Stimulated activated CD8-positive, alpha-beta memory T cell treated with anti-CD3 and anti-CD28 coated beads, Interleukin-4, amount 100 ng/mL, for 24 hours (primary cell): ENCODE data around the gene TYROBP.
A peak's percentile ranks its signal among the peaks of the same experiment; 100 is the strongest.
"Not testable (repeated sequence)": the region's sequence is repeated elsewhere in the genome, so short reads cannot be mapped to it uniquely, and the experiment has no call there.

Source experiments
- DNase-seq: peaks from one replicate; pipeline ENCODE4 v3.0.0-alpha.2; 2020; ENCODE audit warnings: low read depth

Gene TYROBP

DNA sequence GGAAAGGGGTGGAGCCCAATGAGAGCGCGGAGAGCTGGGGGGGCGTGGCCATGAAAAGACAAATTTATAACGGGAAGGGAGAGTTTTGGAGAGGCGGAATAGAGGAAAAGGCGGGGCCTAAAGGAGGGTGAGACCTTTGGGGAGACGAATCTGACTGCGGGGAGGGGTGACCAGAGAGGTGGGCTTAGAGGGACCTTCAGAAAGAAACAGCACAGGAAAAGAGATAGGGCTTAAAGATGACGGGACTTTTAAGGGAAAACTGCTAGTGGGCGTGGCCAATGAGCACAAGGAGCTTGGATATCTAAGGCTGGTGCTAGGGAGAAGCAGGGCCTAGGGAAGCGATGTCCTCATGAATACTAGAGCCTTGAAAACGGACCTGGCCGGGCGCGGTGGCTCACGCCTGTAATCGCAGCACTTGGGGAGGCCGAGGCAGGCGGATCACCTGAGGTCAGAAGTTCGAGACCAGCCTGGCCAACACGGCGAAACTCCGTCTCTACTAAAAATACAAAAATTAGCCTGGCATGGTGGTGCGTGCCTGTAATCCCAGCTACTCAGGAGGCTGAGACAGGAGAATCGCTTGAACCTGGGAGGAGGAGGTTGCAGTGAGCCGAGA lies 37.9 kb downstream of the TYROBP start:
- not testable (repeated sequence) for DNase-seq

- DNase-seq, result peak; percentile 73
Measured at GRCh38 chr19:35869327-35870123, 38.6 kb downstream of the TYROBP start.

DNA sequence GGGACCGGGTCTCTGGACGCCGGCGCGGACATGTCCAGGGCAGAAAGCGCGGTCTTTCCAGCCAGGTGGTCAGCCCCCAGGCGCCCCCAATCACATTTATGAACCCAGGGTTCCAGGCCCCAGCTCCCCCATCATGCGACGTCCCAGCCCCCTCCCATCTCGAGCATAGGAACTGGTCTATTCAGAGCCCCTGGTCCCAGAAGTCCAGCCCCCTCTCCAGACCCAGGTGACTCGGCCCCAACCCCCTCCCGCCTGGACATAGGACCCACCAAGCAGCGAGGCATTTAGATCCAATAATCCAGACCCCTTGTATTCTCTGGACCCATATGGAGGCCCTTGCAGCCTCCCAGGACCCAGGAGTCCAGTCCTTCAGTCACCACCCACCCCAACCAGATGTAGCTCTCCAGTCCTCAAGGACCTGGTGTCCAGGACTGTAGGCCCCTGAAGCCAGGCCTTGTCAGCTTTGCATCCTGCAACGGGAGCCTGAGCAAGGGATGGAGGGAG lies 39.2 kb downstream of the TYROBP start:
- DNase-seq, result no peak

GRCh38 chr19:35868172-35868822 lies 39.8 kb downstream of the TYROBP start, which contains the start of gene APLP1:
Gene APLP1 (plus strand): TSS chr19:35868574. CDS start chr19:35868637, 63 bp downstream.
- peak; percentile 67 for DNase-seq

DNA sequence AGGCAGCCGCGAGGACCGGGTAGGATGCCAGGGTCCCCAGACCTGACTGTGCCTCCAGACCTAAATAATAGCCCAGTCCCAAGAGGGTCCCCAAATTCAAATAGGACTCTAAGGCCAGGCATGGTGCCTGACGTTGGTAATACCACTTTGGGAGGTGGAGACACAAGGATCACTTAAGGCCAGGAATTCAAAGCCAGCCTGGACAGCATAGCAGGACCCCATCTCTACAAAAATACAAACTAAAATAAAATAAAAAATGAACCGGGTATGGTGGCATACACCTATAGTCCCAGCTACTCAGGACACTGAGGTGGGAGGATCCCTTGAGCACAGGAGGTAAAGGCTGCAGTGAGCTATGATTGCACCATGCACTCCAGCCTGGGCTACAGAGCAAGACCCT lies 45.1 kb downstream of the TYROBP start:
- DNase-seq, result no peak

- DNase-seq, result no peak
Measured at GRCh38 chr19:35862528-35862927, 45.6 kb downstream of the TYROBP start.

GRCh38 chr19:35861640-35862160 lies 46.4 kb downstream of the TYROBP start:
- DNase-seq, result no peak

DNA sequence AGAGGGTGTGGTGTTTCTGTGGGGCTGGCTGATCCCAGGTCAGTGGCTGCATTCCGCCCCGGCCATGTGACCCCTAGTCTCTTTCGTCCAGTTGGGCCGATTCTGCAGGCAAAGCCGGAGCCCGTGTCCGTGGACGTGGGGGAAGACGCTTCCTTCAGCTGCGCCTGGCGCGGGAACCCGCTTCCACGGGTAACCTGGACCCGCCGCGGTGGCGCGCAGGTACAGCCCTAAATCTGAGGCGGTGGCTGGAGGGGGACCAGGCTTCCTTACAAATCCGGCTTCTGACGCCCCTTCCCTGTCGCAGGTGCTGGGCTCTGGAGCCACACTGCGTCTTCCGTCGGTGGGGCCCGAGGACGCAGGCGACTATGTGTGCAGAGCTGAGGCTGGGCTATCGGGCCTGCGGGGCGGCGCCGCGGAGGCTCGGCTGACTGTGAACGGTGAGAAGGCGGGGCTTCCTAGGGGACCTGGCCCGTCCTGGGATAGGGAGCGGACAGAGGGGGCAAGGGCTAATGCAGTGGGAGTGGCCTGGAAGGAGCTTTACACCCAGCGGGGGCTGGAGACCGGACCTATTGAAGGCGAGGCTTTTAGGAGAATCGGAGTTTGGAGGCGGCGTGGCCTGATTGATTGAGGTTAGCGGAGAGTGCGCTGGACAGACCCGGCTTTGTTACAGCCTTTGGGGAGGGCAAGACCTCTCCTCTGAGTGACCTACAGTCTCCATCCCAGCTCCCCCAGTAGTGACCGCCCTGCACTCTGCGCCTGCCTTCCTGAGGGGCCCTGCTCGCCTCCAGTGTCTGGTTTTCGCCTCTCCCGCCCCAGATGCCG lies 47.1 kb downstream of the TYROBP start:
- DNase-seq, result no peak

- no peak for DNase-seq
Measured at GRCh38 chr19:35860436-35860817, 47.7 kb downstream of the TYROBP start.

DNA sequence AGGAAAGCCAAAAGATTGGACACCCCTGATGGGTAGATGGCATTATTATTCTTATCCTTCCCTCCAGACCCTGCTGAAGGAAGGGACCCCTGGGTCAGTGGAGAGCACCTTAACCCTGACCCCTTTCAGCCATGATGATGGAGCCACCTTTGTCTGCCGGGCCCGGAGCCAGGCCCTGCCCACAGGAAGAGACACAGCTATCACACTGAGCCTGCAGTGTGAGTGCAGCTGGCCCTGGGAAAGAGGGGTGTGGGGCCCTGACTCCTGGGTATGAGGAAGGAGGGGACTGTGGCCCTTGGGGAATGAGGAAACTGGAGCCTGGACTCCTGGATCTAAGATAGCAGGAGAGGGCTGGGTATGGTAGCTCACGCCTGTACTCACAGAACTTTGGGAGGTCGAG lies 48.7 kb downstream of the TYROBP start:
- DNase-seq, result no peak

- no peak for DNase-seq
Measured at GRCh38 chr19:35858311-35858710, 49.8 kb downstream of the TYROBP start.

DNA sequence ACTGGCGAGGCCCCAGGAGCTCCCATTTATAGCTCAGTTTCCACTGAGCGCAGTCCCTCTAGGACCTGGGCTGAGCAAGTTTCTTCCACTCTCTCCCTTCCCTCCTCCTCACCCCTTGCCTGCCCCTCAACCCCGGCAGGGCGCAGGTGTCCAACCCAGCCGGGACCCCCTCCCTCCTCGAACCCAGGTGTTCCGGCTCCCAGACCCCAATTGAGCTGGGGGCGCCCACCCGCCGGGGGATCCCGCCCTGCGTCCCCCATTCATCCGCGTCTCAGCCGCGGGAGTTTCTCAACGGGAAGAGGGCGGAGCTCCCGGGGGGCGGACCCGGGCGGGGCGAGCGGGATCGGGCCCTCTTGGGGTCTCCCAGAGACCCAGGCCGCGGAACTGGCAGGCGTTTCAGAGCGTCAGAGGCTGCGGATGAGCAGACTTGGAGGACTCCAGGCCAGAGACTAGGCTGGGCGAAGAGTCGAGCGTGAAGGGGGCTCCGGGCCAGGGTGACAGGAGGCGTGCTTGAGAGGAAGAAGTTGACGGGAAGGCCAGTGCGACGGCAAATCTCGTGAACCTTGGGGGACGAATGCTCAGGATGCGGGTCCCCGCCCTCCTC lies 51.4 kb downstream of the TYROBP start, which contains the start of gene KIRREL2:
Gene KIRREL2, plus strand, starts transcription at position 366 of the 604 bp plus-strand sequence. Its CDS starts 209 bp downstream, at position 575.
- DNase-seq, result no peak
